ENCODE measurements around the gene PWWP2B.
A peak's percentile ranks its signal among the peaks of the same experiment; 100 is the strongest.
"Not testable (repeated sequence)": the region's sequence is repeated elsewhere in the genome, so short reads cannot be mapped to it uniquely, and the experiment has no call there.

The PWWP2B gene

DNA sequence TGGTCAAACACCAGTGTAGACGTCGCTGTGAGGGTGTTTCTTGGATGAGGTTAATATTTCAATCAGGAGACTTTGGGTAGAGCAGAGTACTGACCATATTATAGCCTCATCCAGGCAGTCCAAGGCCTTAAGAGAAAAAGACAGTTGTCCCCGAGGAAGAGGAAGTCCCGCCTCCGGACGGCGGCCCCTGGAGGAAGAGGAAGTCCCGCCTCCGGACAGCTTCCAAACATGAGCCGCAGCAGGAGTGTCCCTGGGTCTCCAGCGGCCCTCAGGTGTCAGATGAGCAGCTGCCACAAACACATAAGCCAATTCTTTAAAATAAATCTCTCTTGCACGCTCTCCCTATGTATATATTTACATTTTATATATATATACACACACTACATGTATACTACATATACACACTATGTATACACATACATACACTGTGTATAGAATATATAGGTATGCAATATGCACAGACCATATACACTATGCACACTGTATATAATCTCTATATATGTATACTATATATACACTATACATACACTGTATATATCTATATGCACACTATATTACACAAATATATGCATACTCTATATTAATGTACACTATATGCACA is 37.5 kb downstream of the PWWP2B start:
- peak; percentile 44 for DNase-seq

DNA sequence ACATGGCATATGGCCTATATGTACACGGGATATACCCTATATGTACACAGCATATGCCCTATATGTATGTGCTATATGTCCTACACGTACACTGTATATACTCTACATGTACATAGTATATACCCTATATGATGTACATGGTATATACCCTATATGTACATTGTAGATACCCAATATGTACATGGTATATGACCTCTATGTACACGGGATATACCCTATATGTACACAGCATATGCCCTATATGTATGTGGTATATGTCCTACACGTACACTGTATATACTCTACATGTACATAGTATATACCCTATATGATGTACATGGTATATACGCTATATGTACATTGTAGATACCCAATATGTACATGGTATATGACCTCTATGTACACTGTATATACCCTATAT is 38.3 kb downstream of the PWWP2B start:
- not testable (repeated sequence) for DNase-seq

DNA sequence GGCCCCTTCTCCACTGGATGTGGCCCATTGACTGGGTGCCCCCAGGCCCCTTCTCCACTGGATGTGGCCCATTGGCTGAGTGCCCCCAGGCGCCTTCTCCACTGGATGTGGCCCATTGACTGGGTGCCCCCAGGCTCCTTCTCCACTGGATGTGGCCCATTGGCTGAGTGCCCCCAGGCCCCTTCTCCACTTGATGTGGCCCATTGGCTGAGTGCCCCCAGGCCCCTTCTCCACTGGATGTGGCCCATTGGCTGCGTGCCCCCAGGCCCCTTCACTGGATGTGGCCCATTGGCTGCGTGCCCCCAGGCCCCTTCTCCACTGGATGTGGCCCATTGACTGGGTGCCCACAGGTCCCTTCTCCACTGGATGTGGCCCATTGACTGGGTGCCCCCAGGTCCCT is 39.1 kb downstream of the PWWP2B start:
- not testable (repeated sequence) for DNase-seq

DNA sequence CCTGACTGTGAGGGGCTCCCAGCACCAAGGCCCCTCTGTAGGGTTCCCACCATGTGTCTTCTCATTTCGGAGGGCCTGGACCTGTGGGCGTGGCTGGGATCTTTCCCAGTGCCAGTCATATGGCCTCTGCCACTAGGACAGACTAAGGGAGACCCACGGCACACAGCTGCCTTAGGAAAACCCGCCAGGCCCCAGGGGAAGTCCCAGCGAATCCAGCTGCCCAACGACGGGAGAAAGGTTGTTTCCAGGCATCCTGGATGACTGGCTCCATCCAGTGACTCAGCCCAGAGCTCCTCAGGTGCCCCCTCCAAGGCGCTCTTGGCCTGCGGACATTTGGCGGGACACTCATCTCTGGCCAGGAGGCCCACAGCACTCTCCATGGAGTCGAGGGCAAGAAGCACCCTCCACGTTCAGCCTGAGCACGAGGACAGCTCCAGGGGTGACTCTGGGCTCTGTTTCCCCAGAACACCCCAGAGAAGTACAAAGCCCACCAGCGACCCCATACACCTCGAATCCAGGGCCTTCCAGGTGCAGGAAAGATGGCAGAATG is 39.9 kb downstream of the PWWP2B start:
- DNase-seq = no peak

DNA sequence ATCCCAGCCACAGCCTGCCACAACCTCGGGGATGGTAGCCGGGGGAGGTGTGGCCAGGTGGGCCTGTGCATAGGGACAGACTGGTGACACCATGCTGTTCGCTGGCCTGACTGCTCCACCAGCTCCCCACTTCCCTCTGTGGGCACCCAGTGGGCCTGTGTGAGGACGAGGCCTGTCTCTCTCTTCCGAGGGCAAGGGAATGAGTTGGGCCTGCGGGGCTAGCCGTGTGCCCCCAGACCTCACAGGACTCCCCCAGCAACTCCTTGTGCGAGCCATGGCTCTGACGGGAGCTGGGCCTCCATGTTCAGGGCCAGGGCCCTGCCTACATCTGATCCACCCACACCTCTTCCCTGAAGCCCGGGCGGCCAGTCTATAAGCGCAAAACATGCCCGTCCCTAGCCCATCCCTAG is 40.5 kb downstream of the PWWP2B start:
- no peak for DNase-seq

DNA sequence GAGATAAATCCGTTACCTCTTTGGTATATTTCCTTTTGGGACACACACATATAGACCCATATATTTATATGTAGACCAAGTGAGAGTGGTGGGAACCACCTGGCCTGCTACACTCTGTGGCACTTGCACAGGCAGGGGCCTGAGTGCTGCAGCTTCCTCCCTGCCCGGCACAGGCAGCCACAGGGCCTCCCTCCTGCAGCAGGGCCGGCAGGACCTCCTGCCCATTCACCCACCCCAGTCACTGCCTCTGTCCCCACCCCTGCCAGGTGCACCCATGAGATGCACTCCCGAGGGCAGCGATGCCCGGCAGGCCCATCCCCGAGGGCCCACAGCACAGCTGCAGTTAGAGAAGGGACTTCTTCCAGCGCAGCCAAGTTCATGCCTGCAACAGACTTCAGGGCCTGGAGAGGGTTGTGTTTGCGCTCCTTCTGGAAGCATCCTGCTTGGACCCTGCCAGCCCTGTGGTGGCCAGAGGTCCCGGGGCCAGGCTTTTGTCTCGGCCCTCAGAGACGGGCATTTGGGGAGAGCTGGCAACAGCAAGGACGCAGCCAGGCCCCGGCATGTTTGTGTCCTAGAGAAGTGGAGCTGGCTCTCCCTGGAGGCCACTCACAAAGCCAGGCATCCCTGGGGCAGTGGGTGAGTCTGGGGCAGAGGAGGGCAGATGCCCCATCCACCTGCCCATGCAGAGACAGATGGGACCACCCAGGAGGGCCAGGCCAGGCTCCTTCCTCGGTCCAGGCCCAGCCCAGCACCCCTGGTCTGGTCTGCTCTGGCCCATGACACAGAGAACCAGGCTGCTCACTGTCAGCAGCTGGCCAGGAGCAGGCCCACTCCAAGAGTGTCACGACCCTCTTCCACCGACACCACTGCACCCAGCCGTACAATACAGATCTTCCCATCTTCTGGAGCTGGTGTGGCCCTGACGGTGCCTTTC is 41.4 kb downstream of the PWWP2B start:
- DNase-seq = no peak

DNA sequence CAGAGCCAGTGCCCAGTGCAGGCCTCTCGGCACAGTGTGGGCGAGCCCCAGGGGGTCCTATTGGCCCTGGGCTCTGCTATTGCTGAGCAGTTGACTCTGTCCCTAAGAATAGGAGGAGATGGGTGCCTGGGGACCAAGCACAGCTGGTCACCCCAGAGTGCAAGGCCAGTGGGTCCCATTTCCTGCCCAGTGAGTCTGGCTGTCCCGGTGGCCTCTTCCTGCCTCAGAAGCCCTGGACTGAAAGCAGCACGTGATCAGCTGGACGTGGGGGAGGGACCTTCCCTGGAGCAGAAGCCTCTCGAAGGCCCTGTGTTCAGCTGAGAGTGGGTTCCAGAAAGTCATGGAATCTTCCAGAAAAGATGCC is 42.0 kb downstream of the PWWP2B start:
- DNase-seq = no peak

DNA sequence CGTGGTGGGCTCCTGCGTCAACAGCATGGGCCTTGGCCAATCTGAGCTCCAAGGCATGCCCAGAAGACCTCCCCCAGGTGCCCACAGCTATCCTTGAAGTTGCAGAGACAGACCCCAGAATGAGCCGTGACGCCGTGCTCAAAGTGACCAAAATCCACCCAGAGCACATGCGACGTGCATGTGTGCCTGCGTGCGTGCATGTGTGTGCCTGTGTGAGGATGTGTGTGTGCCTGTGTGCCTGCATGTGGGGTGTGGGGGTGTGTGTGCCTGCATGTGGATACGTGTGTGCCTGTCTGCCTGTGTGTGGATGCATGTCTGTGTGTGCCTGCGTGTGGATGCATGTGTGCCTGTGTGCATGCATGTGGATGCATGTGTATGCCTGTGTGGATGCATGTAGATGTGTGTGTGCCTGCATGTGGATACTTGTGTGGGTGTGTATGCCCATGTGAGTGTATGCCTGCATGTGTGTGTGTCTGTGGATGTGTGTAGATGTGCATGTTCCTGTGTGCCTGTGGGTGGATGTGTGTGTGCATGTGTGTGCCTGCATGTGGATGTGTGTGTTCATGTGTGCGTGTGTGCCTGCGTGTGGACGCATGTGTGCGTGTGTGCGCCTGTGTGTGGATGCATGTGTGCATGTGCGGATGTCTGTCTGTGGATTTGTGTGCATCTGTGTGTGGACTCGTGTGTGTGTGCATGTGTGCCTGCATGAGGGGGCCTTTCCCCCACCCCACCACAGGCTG is 42.6 kb downstream of the PWWP2B start:
- DNase-seq = no peak

DNA sequence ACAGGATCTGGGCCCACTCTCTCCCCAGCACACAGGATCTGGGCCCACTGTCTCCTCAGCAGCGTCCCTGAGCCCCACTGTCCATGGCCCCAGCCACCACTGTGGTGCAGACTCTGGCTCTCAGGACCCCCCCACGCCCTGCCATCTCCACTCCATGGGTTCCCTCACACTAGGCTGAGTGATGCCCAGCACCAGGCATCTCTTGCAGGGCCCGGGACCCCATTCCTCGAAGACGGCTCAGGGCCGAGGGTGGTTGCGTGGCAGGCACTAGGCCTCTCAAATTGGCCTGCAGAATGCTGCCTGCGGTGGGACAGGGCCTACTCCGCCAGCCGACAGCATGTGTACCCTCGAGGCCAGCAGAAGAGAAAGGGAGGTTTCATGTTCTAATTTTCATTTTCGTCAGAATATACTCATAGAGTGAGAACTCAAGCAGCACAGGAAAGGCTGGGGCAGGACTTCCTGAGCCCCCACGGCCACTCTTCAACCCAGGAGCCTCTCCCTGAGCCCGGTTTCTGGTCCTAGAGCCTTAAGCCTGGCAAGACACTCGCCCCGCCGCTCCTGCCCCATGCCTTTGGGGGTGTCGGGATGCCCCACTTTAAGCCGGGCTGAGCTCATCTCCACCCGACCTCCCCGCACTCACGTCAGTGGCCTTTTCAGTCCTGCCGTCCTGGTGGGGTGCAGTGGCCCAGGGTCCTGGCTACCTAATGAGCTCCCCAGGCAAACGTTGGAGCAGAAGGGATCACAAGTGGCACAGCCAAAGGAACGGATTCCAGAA is 44.0 kb downstream of the PWWP2B start:
- DNase-seq = no peak

DNA sequence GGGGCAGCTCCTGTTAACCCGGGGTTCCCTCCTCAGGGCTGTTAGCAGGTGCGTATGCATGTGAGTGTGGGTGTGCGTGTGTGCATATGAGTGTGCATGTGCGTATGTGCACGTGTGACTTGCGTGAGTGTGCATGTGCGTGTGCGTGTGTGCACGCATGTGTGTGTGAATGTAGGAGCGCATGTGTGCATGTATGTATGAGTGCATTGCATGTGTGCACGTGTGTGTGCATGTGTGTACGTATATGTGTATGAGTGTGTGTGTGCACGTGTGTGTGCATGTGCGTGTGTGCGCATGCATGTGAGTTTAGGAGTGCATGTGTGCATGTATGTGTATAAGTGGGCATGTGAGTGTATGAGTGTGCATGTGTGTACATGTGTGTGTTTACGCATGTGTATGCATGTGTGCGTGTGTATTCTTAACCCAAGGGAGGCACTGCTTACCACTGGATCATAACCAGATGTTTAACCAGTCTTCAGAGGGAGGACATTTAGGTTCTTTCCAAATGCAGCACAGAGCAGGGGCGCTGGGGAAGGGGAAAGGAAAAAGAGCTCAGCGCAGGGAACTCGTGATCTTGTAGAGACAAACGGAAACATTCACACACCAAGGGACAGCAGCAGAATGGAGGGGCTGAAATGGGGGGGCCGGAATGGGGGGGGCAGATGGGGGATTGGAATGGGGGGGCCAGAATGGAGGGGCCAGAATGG is 45.0 kb downstream of the PWWP2B start:
- DNase-seq = no peak

DNA sequence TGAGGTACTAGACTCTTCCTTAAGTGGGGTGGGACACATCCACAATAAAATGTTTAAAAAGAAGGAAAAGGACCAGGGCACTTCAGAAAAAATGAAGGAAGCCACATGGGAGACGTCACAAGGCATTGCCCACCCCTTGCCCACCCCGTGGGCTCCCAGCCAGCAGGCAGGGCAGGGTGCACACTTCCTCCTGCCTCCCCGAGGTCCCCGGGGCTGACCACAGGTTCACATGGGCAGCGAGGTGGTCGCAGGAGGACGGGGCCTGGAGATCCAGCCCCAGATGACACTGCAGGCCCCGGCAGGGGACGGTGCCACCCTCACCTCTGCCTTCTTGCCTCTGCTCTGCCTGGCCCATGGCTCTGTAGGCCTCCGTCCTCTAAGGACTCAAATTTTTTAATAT is 45.6 kb downstream of the PWWP2B start:
- DNase-seq = no peak

DNA sequence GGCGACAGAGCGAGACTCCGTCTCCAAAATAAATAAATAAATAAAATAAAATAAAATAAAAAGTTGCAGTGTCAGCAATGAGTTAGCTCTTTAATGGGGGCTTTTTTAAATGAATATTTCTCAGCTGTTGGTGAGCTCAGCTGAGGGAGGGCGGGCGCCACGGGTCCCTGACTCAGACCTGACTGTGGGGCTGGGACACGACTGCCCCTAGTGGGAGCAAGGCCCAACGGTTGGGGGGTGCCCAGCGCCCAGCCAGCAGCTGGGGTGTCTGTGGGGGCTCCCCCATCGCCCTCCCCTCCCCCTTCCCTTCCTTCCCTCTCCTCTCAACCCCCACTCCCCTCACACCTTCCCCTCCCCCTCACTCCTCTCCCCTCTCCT is 46.6 kb downstream of the PWWP2B start:
- peak; percentile 31 for DNase-seq

DNA sequence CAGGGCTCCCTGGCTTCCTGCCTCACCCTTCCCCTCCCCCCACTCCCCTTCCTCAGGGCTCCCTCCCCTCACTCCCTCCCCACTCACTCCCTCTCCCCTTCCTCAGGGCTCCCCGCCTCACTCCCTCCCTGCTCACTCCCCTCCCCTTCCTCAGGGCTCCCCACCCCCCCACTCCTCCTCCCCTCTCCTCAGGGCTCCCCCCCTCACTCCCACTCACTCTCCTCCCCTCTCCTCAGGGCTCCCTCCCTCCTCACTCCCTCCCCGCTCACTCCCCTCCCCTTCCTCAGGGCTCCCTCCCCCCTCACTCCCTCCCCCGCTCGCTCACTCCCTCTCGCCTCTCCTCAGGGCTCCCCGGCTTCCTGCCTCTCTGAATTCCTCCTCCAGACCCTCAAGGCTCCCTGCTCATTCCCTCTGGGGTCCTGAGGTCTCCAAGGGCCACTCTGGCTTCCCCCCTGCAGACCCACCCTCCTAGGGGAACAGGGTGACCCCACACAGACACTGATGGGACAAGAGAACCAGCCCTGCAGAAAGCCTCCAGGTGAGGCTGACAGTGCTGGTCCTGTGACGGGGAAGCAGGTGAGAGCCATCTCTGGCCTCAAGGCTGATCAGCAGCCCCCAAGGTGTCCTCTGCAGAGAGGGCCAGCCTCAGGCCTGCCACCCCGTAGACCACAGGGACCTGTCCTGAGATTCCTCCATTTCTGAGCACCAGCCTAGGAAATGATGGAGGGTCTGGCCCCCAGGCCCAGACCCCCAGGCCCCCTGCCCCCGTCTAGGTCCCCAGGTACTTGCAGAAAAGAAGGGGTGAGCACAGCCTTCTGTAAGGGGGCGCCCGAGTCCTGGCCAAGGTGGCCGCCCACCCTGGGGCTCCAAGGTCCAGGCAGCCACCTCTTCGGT is 47.2 kb downstream of the PWWP2B start:
- no peak for DNase-seq

DNA sequence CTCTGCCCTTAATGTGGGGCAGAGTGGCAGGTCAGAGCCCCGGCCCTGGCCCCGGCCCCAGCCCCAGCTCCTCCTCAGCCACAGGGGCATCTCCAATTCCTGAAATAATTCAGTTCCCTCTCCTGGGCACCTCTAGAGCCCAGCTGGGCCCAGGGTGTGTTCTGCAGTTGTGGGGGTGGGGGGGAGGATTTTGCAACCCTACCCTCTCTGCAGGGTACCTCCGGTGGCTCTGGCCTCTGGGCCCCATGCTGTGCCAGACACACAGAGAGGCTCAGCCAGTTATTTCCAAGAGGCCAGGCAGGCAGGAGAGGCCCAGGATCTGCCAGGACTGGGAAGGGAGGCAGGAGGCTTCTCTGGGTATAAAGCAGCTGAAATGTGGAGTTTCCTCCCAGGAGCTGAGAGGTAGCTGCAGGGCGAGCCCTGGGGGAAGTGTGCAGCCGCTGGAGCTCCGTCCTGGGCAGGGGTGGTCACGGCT is 47.9 kb downstream of the PWWP2B start:
- DNase-seq = no peak

DNA sequence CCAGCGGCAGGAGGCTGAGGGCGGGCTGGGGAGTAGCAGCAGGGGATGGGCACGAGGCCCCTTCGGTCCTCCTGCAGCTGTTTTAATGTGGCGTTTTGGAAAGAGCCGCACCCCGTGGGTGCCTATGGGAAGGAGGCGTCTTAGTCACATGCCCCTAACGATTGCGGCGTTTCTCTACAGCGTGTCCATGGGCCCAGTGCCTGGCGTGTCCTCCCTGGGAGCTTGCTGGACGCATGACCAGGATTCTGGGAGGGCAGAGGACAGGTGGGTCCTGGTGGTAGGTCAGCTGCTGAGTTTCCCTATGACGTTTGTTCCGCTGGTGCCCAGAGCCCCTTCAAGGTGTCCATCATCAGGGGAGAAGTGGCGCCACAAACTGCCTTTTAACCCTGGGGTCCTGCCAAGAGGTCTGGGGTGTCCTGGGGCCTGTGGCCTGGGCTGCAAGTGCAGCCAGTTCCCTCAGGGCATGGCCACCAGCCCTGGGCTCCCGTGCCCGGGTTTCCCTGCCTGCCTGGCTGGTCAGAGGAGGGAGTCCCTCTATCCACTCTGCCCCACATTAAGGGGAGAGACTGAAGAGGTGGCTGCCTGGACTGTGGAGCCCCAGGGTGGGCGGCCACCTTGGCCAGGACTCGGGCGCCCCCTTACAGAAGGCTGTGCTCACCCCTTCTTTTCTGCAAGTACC is 48.7 kb downstream of the PWWP2B start:
- DNase-seq = no peak

DNA sequence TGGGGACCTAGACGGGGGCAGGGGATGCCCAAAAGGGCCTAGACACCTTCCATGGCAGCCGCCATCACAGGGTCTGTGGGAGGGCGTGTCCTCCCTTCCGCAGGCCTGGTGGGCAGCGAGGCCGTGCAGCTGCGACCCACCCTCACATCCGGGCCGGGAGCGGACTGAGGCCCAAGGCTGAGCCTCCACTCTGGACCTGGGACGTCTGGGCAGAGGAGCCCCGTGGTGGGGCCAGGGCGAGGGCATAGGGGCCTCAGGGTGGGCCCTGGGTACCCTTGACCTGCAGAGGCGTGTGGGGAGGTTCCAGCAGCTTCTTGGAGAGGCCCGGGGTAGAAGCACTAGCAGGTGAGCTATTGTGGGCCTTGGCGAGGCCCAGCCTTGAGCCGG is 49.2 kb downstream of the PWWP2B start:
- DNase-seq = no peak

DNA sequence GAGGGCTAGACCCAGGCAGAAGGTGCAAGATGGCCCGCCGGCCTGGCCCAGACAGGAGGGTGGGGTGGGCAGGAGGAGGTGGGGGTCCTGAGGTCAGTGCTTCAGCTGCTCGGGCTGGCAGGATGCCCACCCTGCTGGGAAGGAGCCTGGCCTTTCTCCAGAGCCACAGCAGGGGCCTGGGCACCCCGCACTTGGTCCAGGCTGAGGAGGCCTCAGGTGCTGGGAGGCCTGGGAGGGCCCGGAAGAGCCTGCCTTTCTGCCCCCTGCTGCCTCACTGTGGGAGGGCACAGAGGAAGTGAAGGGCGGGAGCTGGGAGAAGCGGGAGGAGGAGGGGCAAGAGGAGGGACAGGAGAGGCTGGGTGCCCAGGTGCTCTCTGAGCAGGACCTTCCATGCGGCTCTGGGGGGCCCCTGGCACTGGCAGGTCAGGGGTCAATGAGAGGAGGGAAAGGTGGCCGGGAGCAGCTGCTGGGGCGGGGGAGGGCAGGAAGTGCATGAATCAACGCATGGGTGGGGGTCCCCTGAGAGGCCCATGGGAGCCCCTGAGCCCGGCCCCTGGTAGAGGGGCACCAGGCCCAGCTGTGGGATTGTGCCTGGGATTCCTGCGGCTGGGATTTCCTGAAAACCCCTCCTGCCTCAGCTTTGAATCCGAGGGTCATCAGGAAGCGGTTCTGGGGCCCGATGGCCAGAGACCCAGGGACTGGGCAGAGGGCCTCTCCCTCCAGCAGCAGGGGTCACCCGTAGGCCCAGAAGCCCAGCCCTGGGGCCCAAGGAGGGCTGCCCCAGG is 49.9 kb downstream of the PWWP2B start:
- peak; percentile 95 for DNase-seq

DNA sequence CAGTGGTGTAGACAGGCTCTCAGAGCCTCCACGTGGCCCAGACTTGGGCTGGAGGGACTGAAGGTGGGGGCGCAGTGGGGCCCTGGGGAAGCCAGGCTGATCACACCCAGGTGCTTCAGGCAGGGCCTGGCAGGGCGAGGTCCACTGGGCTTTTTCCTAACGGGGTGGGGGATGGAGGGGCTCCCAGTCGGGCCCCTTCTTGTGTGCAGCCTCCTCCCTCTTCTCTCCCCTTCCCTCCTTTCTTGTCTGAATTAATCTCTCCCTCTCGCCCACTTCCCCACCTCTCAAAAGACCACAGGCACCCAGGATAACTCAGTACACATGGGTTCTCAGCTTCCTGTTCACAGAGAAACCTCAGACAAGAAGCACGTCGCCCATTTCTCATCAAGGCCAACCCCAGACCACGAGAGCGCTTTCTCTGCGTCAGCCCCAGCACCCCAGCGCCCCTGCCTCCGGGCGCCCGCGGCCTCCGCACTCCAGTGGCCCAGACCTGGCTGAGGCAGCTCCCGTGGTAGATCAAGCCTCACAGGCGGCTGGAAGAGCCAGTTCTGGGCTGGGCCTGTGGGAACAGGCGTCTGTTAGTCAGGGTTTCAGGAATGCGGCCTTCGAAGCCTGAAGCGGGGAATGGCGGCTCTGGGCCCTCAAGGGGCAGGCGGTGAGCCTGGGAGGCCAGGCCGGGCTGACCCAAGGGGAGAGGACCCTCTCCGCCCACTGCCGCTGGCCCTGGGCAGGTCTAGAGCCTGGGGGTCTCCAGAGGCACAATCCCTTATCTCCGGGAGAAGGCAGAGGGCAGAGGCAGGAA is 50.6 kb downstream of the PWWP2B start:
- peak; percentile 37 for DNase-seq

Measured in DMS53 (cell line).